ENCODE measurements around the gene TBC1D20. TPM values are rescaled to one million over a fixed set of nuclear protein-coding genes. Genes with fewer than 3 reads are reported as not detected.

TBC1D20 gene
- total RNA-seq, 2 experiments from 2014 or later = 36.8 to 38.0 TPM

DNA sequence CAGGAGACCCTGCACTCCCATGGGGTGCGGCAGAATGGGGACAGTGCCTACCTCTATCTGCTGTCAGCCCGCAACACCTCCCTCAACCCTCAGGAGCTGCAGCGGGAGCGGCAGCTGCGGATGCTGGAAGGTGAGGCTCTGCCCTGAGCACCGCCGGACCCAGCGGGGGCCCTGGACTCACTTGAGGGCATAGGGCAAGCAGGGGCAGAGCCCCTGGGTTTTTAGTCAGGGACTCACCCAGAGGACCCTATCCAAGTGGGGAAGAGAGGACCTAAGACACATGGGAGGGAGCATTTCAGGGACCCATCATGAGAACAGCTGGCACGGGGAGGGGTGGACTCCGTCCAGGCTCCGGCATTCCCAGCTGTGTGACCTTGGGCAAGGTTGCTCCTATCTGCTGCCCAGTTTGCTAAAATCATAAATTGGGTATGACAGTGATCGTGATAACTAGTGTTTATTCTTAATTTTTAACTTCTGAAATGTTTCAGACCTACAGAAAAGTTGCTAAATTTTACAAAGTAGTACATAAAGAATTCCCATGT, 44.5 kb downstream of the TBC1D20 start:
- H3K36me3 Mint-ChIP-seq = peaks cover 37% of the 10 kb centered on the region
- no peaks in the 10 kb centered on the region for H3K9me3 Mint-ChIP-seq
- H3K27me3 Mint-ChIP-seq = no peaks in the 10 kb centered on the region
- ATAC-seq (ENCODE audit: low read depth) (no peak), DNase-seq (no peak)
- H3K4me3 Mint-ChIP-seq = no peak overlapping the region
- no peak overlapping the region for H3K27ac Mint-ChIP-seq
- peaks cover 24% of the 10 kb centered on the region for H3K4me1 Mint-ChIP-seq
- POLR2A ChIA-PET = no interaction called here

DNA sequence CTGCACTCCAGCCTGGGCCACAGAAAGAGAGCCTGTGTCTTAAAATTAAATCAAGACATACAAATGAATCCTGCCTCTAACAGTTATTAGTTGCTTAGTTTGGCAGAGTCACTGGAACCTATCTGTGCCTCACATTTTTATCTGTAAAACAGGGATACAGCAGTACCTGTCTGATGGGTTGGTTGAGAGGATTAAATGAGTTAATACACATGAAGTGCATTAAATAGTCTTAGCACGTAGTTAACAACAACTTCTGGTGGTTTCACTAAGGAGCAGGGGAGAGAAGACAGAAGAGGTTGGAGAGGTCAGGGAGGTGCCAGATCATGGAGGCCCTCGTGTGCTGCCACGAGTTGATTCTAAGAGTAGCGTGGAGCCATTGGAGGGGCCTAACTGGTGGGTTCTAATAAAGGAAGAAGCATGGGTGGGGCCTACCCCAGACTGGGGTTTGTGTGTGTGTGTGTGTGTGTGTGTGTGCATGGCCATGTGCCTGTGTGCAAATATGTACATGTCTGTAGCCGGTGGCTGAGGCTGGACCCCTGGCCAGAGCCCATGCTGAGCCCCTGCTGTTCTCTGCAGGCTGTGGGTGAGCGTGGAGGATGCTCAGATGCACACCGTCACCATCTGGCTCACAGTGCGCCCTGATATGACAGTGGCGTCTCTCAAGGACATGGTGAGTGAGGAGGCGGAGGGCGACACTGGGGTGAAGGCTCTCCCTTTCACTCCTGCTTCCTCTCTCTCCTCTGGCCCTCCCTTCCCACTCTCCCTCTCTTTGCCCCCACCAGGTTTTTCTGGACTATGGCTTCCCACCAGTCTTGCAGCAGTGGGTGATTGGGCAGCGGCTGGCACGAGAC, 45.2 kb downstream of the TBC1D20 start:
- H3K36me3 Mint-ChIP-seq = peaks cover 38% of the 10 kb centered on the region
- ATAC-seq (ENCODE audit: low read depth) (no peak), DNase-seq (no peak)
- peaks cover 1% of the 10 kb centered on the region for H3K9me3 Mint-ChIP-seq
- POLR2A ChIA-PET = no interaction called here
- no peak overlapping the region for H3K27ac Mint-ChIP-seq
- H3K4me1 Mint-ChIP-seq = peaks cover 28% of the 10 kb centered on the region
- no peak overlapping the region for H3K4me3 Mint-ChIP-seq
- H3K27me3 Mint-ChIP-seq = no peaks in the 10 kb centered on the region

DNA sequence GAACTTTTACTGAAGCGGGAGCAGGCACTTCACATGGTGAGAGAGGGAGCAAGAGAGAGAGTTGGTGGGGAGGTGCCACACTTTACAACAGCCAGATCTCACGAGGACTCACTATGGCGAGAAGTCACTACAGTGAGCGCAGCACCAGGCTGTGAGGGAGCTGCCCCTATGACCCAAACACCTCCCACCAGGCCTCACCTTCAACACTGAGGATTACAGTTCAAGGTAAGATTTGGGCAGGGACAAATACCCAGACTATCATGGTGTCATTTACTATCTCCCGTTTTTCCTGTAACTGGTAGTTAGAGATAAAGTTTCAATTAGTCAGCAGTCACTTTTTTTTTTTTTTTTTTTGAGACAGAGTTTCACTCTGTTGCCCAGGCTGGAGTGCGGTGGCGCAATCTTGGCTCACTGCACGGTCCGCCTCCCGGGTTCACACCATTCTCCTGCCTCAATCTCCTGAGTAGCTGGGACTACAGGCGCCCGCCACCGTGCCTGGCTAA, 46.5 kb downstream of the TBC1D20 start:
- H3K36me3 Mint-ChIP-seq = peaks cover 38% of the 10 kb centered on the region
- DNase-seq (no peak), ATAC-seq (ENCODE audit: low read depth) (no peak)
- no peak overlapping the region for H3K27ac Mint-ChIP-seq
- peaks cover 33% of the 10 kb centered on the region for H3K4me1 Mint-ChIP-seq
- H3K4me3 Mint-ChIP-seq = no peak overlapping the region
- peaks cover 4% of the 10 kb centered on the region for H3K9me3 Mint-ChIP-seq
- POLR2A ChIA-PET = interaction anchor here (0.7 kb wide), 1 partner anchor 17 kb away, joined by 5 read pairs; no protein-coding TSS in a partner anchor
- H3K27me3 Mint-ChIP-seq = no peaks in the 10 kb centered on the region

DNA sequence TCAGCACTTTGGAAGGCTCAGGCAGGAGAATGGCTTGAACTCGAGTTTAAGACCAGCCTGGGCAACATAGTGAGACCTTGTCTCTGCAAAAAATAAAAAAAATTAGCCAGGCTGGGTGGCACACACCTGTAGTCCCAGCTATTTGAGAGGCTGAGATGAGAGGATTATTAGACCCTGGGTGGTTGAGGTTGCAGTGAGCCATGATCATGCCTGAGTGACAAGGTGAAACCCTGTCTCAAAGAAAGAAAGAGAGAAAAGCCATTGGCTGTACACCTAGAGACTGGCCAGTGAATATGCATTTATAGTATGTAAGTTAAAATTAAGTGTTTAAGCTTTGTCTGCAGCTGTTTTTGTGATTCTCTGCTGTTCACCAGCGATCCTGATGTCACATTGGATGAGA, 48.2 kb downstream of the TBC1D20 start:
- Mint-ChIP-seq H3K36me3 (peaks cover 41% of the 10 kb centered on the region), H3K4me1 (peaks cover 45% of the 10 kb centered on the region), H3K9me3 (peaks cover 4% of the 10 kb centered on the region), H3K27me3 (no peaks in the 10 kb centered on the region), H3K27ac (no peak overlapping the region), H3K4me3 (no peak overlapping the region)
- DNase-seq (no peak), ATAC-seq (ENCODE audit: low read depth) (no peak)
- POLR2A ChIA-PET = interaction anchor here (1.2 to 1.3 kb wide), 2 partner anchors 8 to 48 kb away, joined by 4 to 6 read pairs; partner anchors contain the start of gene TBC1D20

DNA sequence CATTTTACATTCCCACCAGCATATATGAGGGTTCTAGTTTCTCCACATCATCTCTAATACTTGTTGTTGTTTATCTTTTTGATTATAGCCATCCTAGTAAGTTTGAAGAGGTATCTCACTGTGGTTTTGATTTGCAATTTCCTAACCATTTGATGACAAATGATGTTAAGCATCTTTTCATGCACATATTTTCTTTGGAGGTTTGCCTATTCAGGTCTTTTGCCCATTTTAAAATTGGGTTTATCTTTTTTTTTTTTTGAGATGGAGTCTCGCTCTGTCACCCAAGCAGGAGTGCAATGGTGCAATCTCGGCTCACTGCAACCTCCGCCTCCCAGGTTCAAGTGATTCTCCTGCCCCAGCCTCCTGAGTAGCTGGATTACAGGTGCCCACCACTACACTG, 50.3 kb downstream of the TBC1D20 start:
- POLR2A ChIA-PET = interaction anchor here (1.4 kb wide), 1 partner anchor 31 kb away, joined by 5 read pairs; the partner anchor contains the start of gene TRIB3
- Mint-ChIP-seq H3K27ac (no peak overlapping the region), H3K4me3 (no peak overlapping the region), H3K9me3 (peaks cover 4% of the 10 kb centered on the region), H3K4me1 (peaks cover 48% of the 10 kb centered on the region), H3K36me3 (peaks cover 42% of the 10 kb centered on the region), H3K27me3 (no peaks in the 10 kb centered on the region)
- ATAC-seq (ENCODE audit: low read depth) = no peak
- no peak for DNase-seq

DNA sequence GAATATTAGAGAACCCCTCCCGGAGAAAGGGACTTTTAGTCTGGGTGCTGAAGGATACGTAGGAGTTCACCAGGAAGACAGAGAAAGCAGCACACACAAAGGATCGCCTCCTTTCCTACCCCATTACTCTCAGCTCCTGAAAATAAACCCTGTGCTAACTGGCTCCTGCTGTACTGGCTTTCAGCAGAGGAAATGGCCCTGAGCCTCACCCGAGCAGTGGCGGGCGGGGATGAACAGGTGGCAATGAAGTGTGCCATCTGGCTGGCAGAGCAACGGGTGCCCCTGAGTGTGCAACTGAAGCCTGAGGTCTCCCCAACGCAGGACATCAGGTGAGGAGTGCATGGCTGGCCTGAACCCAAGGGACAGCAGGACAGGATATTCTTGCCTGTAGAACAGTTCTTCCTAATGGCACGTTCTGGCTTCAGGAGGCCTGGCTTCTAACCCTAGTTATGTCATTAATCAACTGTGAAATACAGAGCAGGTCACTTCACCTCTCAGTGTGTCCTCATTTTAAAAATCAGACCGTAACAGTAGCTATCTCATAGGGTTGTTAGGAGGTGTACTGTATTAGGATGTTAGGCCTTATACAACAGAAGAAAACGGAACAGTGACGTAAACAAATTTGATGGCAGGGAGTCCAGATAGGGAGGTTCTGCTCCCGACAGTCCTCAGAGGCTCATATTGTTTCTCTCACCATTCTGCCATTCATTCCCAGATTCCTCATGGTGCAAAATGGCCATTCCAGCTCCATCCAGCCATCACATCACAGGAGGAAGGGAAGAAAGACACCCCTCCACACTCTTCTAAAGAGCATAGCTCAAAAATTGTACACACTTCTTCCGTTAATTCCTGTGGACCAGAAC, 52.4 kb downstream of the TBC1D20 start:
- ATAC-seq (ENCODE audit: low read depth) (no peak), DNase-seq (no peak)
- H3K9me3 Mint-ChIP-seq = peaks cover 4% of the 10 kb centered on the region
- H3K4me1 Mint-ChIP-seq = peaks cover 46% of the 10 kb centered on the region
- H3K36me3 Mint-ChIP-seq = peaks cover 36% of the 10 kb centered on the region
- peak overlapping the region; percentile 90 for H3K27ac Mint-ChIP-seq
- no peaks in the 10 kb centered on the region for H3K27me3 Mint-ChIP-seq
- POLR2A ChIA-PET = interaction anchor here (0.7 to 0.8 kb wide), 3 partner anchors 20 to 50 kb away, joined by 3 to 4 read pairs (median 4); no protein-coding TSS in a partner anchor
- peak overlapping the region; percentile 96 for H3K4me3 Mint-ChIP-seq

DNA sequence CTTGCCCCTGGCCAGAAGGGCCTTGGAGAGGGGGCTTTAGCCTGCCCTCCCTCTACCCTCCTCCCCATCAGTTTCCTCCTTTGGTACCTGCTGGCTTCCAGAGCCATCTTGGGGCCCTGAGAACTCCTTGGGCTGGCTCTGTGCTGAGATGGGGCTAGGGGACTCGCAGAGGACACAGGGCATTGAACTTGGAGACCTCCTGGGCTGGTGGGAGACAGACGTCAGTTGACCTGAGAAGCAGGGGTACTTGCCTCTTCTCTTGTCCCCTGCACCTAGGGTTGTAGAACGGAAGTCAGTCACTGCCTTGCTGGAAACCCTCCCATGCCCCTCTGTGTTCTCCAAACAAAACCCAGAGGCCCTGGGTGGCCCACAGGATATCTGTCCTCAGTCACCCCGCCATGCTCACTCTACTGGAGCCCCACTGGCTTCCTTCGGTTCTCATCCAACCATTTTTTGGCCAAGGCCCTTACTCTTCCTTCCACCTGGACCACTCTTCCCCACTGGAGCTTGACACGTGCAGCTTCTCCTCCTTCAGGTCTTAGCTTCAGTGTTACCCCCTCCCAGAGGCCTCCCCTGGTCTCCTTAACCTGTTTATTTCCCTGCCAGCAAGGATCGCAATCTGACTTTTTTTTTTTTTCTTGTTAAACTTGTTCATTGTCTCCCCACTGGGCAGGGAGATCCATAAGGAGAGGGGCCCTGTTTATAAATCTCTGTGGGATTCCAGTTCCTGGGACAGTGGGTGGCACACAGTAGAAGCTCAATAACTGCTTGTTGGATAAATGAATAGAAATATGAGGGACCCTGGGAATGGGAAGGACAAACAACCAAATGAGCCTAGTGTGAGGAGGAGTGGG, 53.3 kb downstream of the TBC1D20 start:
- H3K4me3 Mint-ChIP-seq = peak overlapping the region; percentile 96
- peaks cover 4% of the 10 kb centered on the region for H3K9me3 Mint-ChIP-seq
- H3K27me3 Mint-ChIP-seq = no peaks in the 10 kb centered on the region
- POLR2A ChIA-PET = interaction anchor here (0.7 to 0.8 kb wide), 3 partner anchors 21 to 51 kb away, joined by 3 to 4 read pairs (median 4); no protein-coding TSS in a partner anchor
- H3K4me1 Mint-ChIP-seq = peaks cover 44% of the 10 kb centered on the region
- H3K27ac Mint-ChIP-seq = peak overlapping the region; percentile 90
- no peak for DNase-seq
- ATAC-seq (ENCODE audit: low read depth) = peak; percentile 23
- peaks cover 36% of the 10 kb centered on the region for H3K36me3 Mint-ChIP-seq

DNA sequence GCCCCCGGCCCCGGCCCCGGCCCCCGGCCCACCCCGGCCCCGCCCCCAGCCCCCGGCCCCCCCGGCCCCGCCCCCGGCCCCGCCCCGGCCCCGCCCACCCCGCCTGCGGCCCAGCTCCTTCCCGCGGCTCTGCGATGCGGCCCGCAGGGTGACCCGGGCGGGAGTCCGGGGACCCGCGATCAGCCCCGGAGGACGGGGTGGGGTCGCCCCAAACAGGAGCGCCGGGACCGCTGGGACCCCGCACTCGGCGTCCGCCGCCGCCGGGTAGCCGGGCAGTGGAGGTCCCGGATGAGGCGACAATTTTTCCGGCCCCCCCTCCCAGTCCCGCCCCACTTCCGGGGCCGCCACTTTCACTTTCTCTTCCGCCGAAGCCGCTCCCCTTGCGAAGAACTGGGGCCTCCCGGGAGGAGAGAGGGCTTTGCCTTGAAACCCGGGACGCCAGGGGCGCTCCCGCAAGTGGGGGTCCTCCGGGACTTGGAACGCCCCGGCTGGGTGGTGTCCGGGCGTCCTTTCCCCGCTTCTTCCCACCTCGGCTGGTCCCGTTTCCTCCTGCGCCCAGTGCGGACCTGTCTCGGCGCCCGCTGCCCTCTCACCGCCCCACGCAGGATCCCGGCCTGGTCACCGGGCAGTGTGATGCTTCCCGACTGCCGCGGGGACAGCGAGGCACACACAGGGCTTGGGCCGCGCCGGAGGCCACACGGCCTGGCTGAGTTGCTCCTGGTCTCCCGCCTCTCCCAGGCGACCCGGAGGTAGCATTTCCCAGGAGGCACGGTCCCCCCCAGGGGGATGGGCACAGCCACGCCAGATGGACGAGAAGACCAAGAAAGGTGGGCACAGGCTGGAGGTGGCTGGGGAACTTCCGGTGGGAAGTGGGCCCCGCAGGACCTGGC, 54.1 kb downstream of the TBC1D20 start, which contains the start of gene RBCK1:
Gene RBCK1 (plus strand): TSS at position 347 of the 890 bp plus-strand sequence. CDS start 459 bp downstream, at position 806.
- H3K27me3 Mint-ChIP-seq = no peaks in the 10 kb centered on the region
- peaks cover 37% of the 10 kb centered on the region for H3K4me1 Mint-ChIP-seq
- POLR2A ChIA-PET = interaction anchor here (0.5 to 2.8 kb wide), 23 partner anchors 9 to 135 kb away, joined by 3 to 32 read pairs (median 4); partner anchors contain the start of genes CSNK2A1, SOX12, TBC1D20 and TRIB3
- peaks cover 32% of the 10 kb centered on the region for H3K36me3 Mint-ChIP-seq
- peak within 1 kb of the TSS; percentile 95 for H3K27ac Mint-ChIP-seq
- peaks cover 9% of the 10 kb centered on the region for H3K9me3 Mint-ChIP-seq
- DNase-seq (peak; percentile 94), ATAC-seq (ENCODE audit: low read depth) (peak; percentile 75)
- H3K4me3 Mint-ChIP-seq = peak within 1 kb of the TSS; percentile 96

DNA sequence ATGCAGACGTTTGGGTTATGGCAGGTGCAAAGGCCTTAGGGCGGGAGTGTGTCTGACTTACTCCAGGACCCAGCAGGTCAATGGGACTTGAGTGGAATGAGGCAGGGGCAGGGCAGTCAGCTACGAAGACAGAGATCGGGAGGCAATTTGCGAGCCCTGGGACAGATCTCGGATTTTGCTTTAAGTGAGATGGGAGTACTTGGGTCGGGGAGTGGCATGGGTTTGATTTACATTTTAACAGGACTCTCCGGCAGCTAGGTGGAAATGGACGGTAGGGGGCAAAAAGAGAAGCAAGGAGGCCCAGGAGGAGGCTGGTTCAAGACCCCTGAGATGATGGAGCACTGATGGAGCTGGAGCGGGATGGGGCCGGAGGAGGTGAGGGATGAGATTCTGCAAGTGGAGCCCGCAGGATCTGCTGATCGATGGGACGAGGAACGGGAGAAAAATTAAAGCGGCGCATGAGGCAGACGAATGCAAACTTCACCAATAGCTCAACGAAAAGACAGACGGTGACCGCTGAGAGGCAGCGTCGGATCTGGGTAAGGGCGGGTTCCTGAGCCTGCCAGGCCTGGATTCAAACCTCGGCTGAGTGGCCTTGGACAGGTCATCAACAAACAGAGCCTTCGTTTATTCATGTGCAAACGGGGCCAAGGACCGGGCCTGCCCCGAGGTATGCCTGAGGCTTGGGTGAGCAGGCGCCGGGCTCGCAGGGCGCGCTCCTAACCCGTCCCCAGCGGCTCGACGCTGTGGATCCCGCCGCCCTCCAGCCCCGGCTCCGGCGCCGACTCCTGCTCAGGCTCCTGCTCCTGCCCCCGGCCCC, 55.0 kb downstream of the TBC1D20 start:
- H3K4me1 Mint-ChIP-seq = peaks cover 36% of the 10 kb centered on the region
- peak; percentile 82 for DNase-seq

DNA sequence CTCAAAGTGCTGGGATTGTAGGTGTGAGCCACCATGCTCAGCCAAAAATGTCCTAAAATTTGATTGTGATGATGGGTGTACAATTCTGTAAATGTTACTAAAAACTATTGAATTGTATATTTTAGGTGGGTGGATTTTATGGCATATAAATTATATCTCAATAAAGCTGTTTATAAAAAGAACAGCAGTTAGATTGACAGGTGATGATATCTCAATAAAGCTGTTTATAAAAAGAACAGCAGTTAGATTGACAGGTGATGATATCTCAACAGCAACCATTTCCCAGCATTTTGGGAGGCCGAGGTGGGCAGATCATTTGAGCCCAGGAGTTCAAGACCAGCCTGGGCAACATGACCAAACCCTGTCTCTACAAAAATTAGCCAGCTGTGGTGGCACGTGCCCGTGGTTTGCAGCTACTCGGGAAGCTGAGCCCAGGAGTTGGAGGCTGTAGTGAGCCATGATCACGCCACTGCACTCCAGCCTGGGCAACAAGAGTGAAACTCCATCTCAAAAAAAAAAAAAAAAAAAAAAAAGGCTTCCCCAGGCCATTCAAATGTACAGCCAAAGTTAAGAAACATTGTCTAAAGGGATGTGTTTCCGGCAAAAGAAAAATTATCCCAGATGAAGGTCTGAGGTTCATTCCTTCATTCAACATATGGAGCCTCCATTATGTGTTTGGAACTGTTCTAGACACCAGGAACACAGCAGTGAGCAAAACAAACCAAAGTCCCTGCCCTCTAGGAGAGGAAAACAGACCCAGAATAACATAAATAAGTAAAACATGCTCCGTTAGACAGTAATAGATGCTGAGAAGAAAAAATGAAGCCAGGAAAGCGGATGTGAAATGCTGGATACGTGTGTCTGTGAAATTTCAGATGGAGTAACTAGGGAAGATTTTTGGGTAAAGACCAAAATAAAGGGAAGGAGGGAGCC, 55.9 kb downstream of the TBC1D20 start:
- Mint-ChIP-seq H3K36me3 (peaks cover 23% of the 10 kb centered on the region), H3K4me3 (peak overlapping the region; percentile 92), H3K9me3 (peaks cover 5% of the 10 kb centered on the region), H3K4me1 (peaks cover 36% of the 10 kb centered on the region), H3K27ac (peak overlapping the region; percentile 95), H3K27me3 (no peaks in the 10 kb centered on the region)
- POLR2A ChIA-PET = interaction anchor here (0.7 to 2.8 kb wide), 14 partner anchors 7 to 137 kb away, joined by 3 to 32 read pairs (median 6); partner anchors contain the start of genes CSNK2A1, SOX12, TBC1D20 and TRIB3
- ATAC-seq (ENCODE audit: low read depth) = no peak
- no peak for DNase-seq

More for the DNA sequence above, 55.0 kb downstream of the TBC1D20 start:
- H3K27ac Mint-ChIP-seq = peak overlapping the region; percentile 95
- no peaks in the 10 kb centered on the region for H3K27me3 Mint-ChIP-seq
- H3K4me3 Mint-ChIP-seq = peak overlapping the region; percentile 92
- peaks cover 7% of the 10 kb centered on the region for H3K9me3 Mint-ChIP-seq
- POLR2A ChIA-PET = interaction anchor here (0.5 to 2.8 kb wide), 23 partner anchors 8 to 136 kb away, joined by 3 to 32 read pairs (median 4); partner anchors contain the start of genes CSNK2A1, SOX12, TBC1D20 and TRIB3
- peak; percentile 75 for ATAC-seq (ENCODE audit: low read depth)
- H3K36me3 Mint-ChIP-seq = peaks cover 30% of the 10 kb centered on the region

All from activated naive CD8-positive, alpha-beta T cell treated with anti-CD3 and anti-CD28 coated beads, Interleukin-2, amount 10 ng/mL, durations not matched to agents 7 days and 5 days (primary cell).